Sigmoid colon (tissue), 4 donors: ENCODE data around the gene IL1RAPL2.

Source experiments
- CTCF ChIP-seq, 4 experiments: fragments of 450-650 bp in 3 of 4; fragments of 200-600 bp in 1 of 4; IDR thresholded peaks; one replicate each; pipeline ENCODE4 v1.5.1; 2016 to 2019; ENCODE audit warnings: antibody characterized with exemption in 4 of 4, mild to moderate bottlenecking in 3 of 4, moderate library complexity in 2 of 4
- EP300 ChIP-seq, 4 donors: sonication (generic); formaldehyde crosslinking; IDR thresholded peaks; one replicate each; pipeline ENCODE4 v1.6.1; 2017; ENCODE audit warnings: antibody characterized with exemption in 4 of 4
- POLR2A ChIP-seq, 2 donors: fragments of 450-650 bp; IDR thresholded peaks; one replicate each; pipeline ENCODE4 v1.6.1; 2016; ENCODE audit warnings: antibody characterized with exemption in 2 of 2, mild to moderate bottlenecking in 2 of 2, moderate library complexity in 2 of 2
- POLR2AphosphoS5 ChIP-seq, 4 donors: sonication (generic); formaldehyde crosslinking; IDR thresholded peaks; one replicate each; pipeline ENCODE4 v1.6.1; 2017; ENCODE audit warnings: antibody characterized with exemption in 4 of 4

- no peak for TF ChIP-seq CTCF (IDR thresholded peaks at IDR 0.05)
- TF ChIP-seq POLR2AphosphoS5 (IDR thresholded peaks at IDR 0.05) = no peak
- TF ChIP-seq POLR2A (IDR thresholded peaks at IDR 0.05) = no peak
- TF ChIP-seq EP300 (IDR thresholded peaks at IDR 0.05) = no peak
Observed at GRCh38 chrX:105050921-105051320, 484.9 kb downstream of the IL1RAPL2 start.
